ENCODE results near the gene TIMM17B. TPM values are rescaled to one million over a fixed set of nuclear protein-coding genes. Genes with fewer than 3 reads are reported as not detected.

The TIMM17B gene
- 29.3 and 30.5 TPM in 2 replicates for total RNA-seq

DNA sequence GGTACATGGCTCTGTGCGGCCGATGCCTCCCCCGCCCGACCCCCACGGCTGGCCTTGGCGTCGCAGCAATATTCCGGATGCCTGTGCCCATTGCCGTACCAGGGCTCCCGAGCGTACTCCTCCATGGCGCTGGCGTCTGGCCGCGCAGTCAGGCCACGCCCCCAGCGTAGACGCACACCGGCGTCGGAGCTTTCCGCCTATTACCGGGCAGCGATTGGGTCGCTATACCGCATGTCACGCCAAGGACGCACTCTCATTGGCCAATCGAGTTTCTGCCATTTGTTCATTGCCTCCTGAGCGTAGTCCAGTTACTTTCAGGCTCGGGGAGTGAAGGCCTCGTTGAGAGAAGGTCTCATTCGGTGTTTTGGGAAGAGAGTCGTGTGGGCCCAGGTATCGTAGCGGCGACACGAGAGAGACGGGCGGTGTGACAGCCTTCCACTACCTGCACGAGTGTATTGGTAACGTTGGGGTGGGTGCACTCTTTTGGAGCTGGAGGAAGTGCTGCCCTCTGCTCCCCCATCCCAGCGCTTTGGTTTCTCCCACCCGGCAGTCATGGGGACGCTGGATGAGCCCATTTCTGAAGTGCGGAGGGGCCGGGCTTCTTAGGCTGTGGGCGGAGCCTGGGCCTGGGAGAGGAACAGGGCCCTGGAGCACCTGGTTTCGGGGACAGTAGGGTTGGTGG lies at the start of gene TIMM17B, which contains the start of gene PQBP1:
TSS of gene TIMM17B (minus strand) at position 144 of the 682 bp plus-strand sequence. CDS start at position 125, 19 bp downstream.
TSS of gene PQBP1 (plus strand) at position 306 of the 682 bp plus-strand sequence. CDS start 580 bp downstream, outside the sequence.

DNA sequence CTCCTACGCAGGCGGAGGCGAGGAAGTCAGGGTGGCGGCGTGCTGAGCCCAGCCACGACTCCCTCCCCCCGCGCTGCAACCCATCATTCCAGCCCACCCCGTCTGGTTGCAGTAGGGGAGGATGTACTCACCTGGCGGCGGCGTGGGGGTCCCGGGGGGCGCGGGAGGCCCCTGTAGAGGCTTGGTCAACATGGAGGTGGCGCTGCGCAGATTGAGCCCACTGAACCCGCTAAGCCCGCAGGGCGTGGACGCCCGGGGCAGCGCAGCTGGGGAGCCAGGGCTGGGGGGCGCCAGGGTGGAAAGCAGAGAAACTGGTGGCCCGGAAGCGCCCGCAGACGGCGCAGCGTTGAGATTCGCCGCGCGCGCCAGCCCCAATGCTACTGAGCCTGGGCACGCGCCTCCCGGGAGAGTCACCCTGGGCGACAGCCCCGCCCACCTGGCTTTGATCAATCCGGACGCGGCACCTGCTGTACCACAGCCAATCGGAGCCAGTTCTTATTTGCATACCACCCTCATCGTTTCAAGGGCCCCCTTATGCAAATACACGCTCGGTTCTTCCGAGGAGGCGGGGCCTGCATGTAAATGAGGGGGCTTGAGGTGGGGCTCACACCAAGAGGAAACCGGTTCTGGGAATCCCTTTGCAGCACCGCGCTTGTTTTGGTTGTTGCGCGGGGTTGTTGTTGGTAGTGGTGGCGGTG lies 21.2 kb upstream of the TIMM17B start, which contains the start of gene PIM2:
TSS of gene PIM2 (minus strand) at position 382 of the 698 bp plus-strand sequence. CDS start at position 192, 190 bp downstream.

DNA sequence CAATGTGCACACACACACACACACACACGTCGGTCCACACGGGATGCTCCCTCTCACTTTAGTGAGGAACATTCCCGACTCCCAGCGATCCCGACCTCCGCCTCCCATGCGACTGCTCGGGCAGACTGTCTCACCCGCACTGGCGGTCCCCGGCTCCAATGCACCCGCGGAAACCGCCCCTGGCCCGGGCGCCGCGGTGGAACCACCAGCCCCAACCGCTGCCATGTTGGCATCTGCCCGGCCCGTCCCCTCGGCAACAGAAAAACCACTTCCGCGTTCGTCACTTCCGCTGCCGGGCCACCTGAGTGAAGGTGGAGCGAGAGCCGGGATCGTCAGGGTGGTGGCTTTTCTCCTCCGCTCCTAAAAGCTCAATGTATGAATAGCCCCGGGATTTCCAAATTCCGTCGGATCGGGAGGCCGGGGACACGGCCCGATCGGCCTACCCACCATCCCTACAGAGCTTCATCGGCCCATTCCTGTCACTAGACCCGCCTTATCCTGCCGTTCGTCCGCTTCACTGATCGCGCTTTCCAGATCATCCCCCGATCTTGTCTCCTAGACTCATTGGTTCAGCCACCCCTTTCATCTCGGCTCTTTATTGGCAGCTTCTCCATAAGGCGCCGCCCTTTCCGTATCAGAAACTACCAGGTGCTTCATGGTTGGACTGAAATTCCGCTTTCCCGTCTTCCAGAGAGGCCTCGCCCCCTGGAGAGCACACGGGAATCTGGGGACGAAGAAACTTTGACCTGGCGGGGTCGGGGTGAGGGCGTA lies 14.0 kb upstream of the TIMM17B start, which contains the start of gene SLC35A2:
TSS of gene SLC35A2 (minus strand) at position 235 of the 771 bp plus-strand sequence. CDS start at position 225, 10 bp downstream.

Other genes with a start within 250 kb of the TIMM17B start
- under 0.01 and 0.20 TPM in 2 replicates for gene WAS, start 214.0 kb downstream of the TIMM17B start, total RNA-seq
- 7.7 and 10.8 TPM in 2 replicates for gene SUV39H1, start 201.0 kb downstream of the TIMM17B start, total RNA-seq
- gene GLOD5, start 136.0 kb downstream of the TIMM17B start, total RNA-seq: not detected in 2 replicates
- not detected in 2 replicates for gene GATA1, start 111.2 kb downstream of the TIMM17B start, total RNA-seq
- 24.3 and 30.5 TPM in 2 replicates for gene HDAC6, start 95.7 kb downstream of the TIMM17B start, total RNA-seq
- gene ERAS, start 71.3 kb downstream of the TIMM17B start, total RNA-seq: 0.37 TPM in 1 of 2 replicates, not detected in the other
- gene PCSK1N, start 62.2 kb downstream of the TIMM17B start, total RNA-seq: 0.20 and 0.37 TPM in 2 replicates
- 30.9 and 45.6 TPM in 2 replicates for gene PQBP1, start 162 bp upstream of the TIMM17B start, total RNA-seq
- gene SLC35A2, start 13.9 kb upstream of the TIMM17B start, total RNA-seq: 11.4 and 12.7 TPM in 2 replicates
- gene PIM2, start 21.3 kb upstream of the TIMM17B start, total RNA-seq: 2.2 and 4.1 TPM in 2 replicates
- gene OTUD5, start 59.8 kb upstream of the TIMM17B start, total RNA-seq: 23.7 and 26.5 TPM in 2 replicates
- 0.20 and 0.37 TPM in 2 replicates for gene KCND1, start 74.1 kb upstream of the TIMM17B start, total RNA-seq
- 8.5 and 10.0 TPM in 2 replicates for gene GRIPAP1, start 104.5 kb upstream of the TIMM17B start, total RNA-seq
- gene TFE3, start 145.6 kb upstream of the TIMM17B start, total RNA-seq: 50.0 and 52.0 TPM in 2 replicates
- gene CCDC120, start 161.2 kb upstream of the TIMM17B start, total RNA-seq: 0.37 and 0.39 TPM in 2 replicates
- gene PRAF2, start 176.2 kb upstream of the TIMM17B start, total RNA-seq: 13.5 and 15.4 TPM in 2 replicates
- 52.8 and 62.8 TPM in 2 replicates for gene WDR45, start 182.1 kb upstream of the TIMM17B start, total RNA-seq
- 10.7 and 14.9 TPM in 2 replicates for gene GPKOW, start 226.0 kb upstream of the TIMM17B start, total RNA-seq